NCI-H146 treated with DMSO at 0.1 percent for 48 hours (cell line): Measurements from ENCODE around the gene ZCWPW2.

Source experiments
- DNase-seq: peaks from one replicate; lab custom pipeline; 2025; ENCODE audit not compliant: unreplicated experiment; lab: John Stamatoyannopoulos, UW

The ZCWPW2 gene

DNA sequence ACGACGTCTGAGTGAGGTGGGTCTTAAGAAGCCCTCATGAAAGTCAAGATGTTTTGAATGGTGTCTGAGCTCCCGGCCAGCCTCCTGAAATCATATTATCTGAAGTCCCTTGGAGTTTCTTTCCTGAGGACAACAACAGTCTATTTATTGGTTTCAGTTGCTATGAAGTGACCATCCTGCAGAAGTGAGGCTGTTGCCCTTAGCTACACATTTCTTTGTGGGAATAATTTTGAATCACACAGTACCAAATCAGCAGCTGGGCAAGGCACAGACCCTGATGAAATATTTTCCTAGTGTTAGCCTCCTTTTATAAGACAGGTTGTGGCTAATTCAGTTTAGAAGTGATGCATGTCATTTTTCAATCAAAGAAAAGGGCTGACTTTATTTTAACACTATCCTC, 220.8 kb downstream of the ZCWPW2 start:
- no peak for DNase-seq

DNA sequence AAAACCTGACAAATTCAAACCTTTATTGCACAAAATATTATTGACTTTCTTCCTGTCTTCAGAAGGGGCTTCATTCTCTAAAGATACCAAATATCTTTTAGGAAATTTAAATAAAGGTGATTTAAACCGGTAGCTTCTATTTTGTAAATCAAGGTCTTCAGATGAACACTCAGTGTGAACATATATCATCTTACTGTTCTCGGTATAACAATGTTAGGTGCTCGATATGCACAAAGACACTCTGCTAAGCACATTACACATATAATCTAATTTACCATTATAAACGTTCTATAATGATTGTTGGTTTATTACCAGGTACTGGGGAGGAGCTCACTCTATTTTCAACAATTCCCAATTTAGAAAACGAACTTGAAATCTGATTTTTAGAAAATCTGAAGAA, 225.5 kb downstream of the ZCWPW2 start:
- no peak for DNase-seq

GRCh38 chr3:28575100-28575745, 226.7 kb downstream of the ZCWPW2 start:
- peak; percentile 14 for DNase-seq
